Measurements from ENCODE around the gene PARD6A. TPM values are rescaled to one million over a fixed set of nuclear protein-coding genes. Genes with fewer than 3 reads are reported as not detected.

Gene PARD6A
- total and polyA plus RNA-seq, 2 of the 4 experiments (the other 2 are of a cell fraction), result 0.36 to 0.55 TPM

DNA sequence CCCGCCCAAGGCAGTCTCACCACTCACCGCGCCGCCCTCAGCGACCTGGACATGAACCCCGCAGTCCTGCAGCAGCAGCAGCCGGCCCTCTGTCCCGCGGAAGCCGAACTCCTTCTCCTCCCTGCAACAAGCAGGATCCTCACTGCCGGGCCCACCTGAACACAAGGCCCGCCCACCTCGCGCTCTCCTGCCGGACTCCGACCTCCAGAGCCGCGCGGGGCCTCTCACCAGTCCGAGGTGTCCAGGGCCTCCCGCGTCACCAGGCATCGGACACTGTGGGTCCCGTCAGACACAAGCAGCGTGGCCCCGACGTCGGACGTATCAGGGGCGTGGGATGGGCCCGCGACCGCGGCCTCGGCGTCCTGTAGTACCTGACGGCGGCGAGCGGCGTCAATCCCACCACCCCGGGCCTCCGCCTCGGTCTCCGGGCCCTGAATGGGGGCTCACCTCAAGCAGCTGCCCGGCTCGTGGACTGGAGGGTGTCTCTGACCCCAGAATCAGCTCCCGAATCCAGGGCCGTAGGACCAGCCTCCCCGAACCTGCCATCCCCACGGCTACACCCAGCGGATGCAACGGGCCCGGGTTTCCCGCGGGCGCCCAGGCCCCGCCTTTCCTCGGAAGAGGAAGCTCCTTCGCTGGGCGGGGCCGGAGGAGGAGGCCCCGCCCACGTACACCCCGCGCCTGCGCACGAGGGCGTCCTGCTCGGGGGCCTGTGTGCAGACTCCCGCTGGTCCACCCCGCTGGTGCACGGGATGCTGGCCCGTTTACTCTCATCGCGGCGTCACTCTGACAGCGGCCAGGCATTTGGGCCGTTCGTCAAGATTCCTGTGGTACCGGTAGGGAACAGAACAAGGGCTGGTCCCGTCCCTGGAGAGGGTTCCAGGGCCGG, 841 bp upstream of the PARD6A start, which contains the start of gene ACD (continued):
- TF ChIP-seq USF2 (IDR thresholded peaks at IDR 0.05; ENCODE audit: low read depth, low read length) (no peak), MXI1 (IDR thresholded peaks at IDR 0.05; ENCODE audit: borderline replicate concordance, low read depth, low read length) (peak; percentile 58; the same call in 1 of the 2 replicates), CHD1 (IDR thresholded peaks at IDR 0.05; ENCODE audit: low read depth, low read length) (peak; percentile 69; the same call in 1 of the 2 replicates)

Measured in IMR-90 (cell line).